A673 (cell line): ENCODE results near the gene PALMD.

Experiments
- CTCF ChIP-seq: fragments of 300-800, 200-600 bp; sonication (generic); conservative IDR thresholded peaks from 2 replicates; pipeline ENCODE4 v1.5.1; 2017; ENCODE audit warnings: low read depth, mild to moderate bottlenecking, antibody characterized with exemption, low read length, moderate library complexity, mixed read lengths
- EZH2 ChIP-seq: fragments of 200-600 bp; sonication (generic); IDR thresholded peaks from 2 replicates; pipeline ENCODE4 v1.6.1; 2017; ENCODE audit warnings: borderline replicate concordance, low read depth, mild to moderate bottlenecking, mixed read lengths, antibody characterized with exemption, low read length; ENCODE audit not compliant: poor library complexity, severe bottlenecking

DNA sequence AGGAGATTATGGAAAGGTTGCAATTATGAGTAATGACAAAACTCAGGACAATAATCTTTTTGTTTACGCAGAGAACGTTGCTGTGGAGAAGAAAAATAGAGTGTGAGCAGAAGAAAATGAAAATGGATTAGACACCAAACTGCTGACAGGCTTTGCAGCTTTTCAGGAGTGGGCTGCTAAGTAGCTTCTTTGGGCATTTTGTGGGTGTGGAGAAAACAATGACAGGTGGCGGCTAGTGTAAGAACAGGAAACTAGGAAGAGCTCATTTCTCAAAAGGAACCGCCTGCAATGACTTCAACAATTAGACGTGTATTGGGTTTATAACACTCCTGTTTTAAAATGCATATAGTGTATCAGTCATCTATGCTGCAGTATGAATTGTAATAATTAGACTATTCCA is 18.3 kb upstream of the PALMD start:
- TF ChIP-seq CTCF (no peak), EZH2 (no peak)
